HEK293 (cell line): ENCODE measurements around the gene ILKAP.

ENCODE experiments used
- BCL11A ChIP-seq: fragments of 450-650 bp; formaldehyde crosslinking; IDR thresholded peaks from 2 replicates; pipeline ENCODE4 v1.5.1; 2016; ENCODE audit warnings: low read depth, missing biosample characterization, missing genetic modification characterization
- HOXA7 ChIP-seq: sonication (generic); formaldehyde crosslinking; IDR thresholded peaks from 2 replicates; pipeline ENCODE4 v1.8.1; 2022; ENCODE audit warnings: missing genetic modification reagents, borderline replicate concordance
- HOXC10 ChIP-seq: sonication (generic); formaldehyde crosslinking; IDR thresholded peaks from 2 replicates; pipeline ENCODE4 v1.8.1; 2023; ENCODE audit warnings: mild to moderate bottlenecking, missing genetic modification reagents
- KLF17 ChIP-seq: fragments of 450-650 bp; formaldehyde crosslinking; IDR thresholded peaks from 2 replicates; pipeline ENCODE4 v1.5.1; 2016; ENCODE audit warnings: missing biosample characterization, missing genetic modification characterization
- MZF1 ChIP-seq: fragments of 450-650 bp; formaldehyde crosslinking; IDR thresholded peaks from 2 replicates; pipeline ENCODE4 v1.5.1; 2017; ENCODE audit warnings: missing biosample characterization, missing genetic modification characterization, borderline replicate concordance
- SP7 ChIP-seq: fragments of 450-650 bp; formaldehyde crosslinking; IDR thresholded peaks from 2 replicates; pipeline ENCODE4 v1.5.1; 2016; ENCODE audit warnings: missing biosample characterization, missing genetic modification characterization
- TCF7L2 ChIP-seq: IDR thresholded peaks from 2 replicates; pipeline ENCODE4 v1.6.1; 2011; ENCODE audit warnings: low read depth, mild to moderate bottlenecking, inconsistent platforms, low read length, moderate library complexity, borderline replicate concordance
- YY2 ChIP-seq: fragments of 450-650 bp; formaldehyde crosslinking; IDR thresholded peaks from 2 replicates; pipeline ENCODE4 v1.5.1; 2016; ENCODE audit warnings: missing biosample characterization, missing genetic modification characterization
- ZBTB11 ChIP-seq: fragments of 450-650 bp; formaldehyde crosslinking; conservative IDR thresholded peaks from 2 replicates; pipeline ENCODE4 v1.5.1; 2016; ENCODE audit warnings: low read depth, missing biosample characterization, missing genetic modification characterization
- ZBTB17 ChIP-seq: fragments of 450-650 bp; formaldehyde crosslinking; IDR thresholded peaks from 2 replicates; pipeline ENCODE4 v1.5.1; 2016; ENCODE audit warnings: missing biosample characterization, missing genetic modification characterization
- ZBTB8A ChIP-seq: fragments of 450-650 bp; formaldehyde crosslinking; IDR thresholded peaks from 2 replicates; pipeline ENCODE4 v1.5.1; 2016; ENCODE audit warnings: missing biosample characterization, missing genetic modification characterization
- ZFP3 ChIP-seq: fragments of 450-650 bp; formaldehyde crosslinking; IDR thresholded peaks from 2 replicates; pipeline ENCODE4 v1.5.1; 2016; ENCODE audit warnings: low read depth, missing biosample characterization, missing genetic modification characterization
- ZFP37 ChIP-seq: fragments of 450-650 bp; formaldehyde crosslinking; IDR thresholded peaks from 2 replicates; pipeline ENCODE4 v1.5.1; 2016; ENCODE audit warnings: missing biosample characterization, missing genetic modification characterization
- ZNF140 ChIP-seq: fragments of 450-650 bp; formaldehyde crosslinking; IDR thresholded peaks from 2 replicates; pipeline ENCODE4 v1.5.1; 2016; ENCODE audit warnings: missing biosample characterization, missing genetic modification characterization
- ZNF174 ChIP-seq: fragments of 450-650 bp; formaldehyde crosslinking; IDR thresholded peaks from 2 replicates; pipeline ENCODE4 v1.5.0; 2017; ENCODE audit warnings: missing biosample characterization, mild to moderate bottlenecking, missing genetic modification characterization
- ZNF211 ChIP-seq: fragments of 450-650 bp; formaldehyde crosslinking; IDR thresholded peaks from 2 replicates; pipeline ENCODE4 v1.5.1; 2016; ENCODE audit warnings: low read depth, missing biosample characterization, missing genetic modification characterization
- ZNF223 ChIP-seq: fragments of 450-650 bp; formaldehyde crosslinking; IDR thresholded peaks from 2 replicates; pipeline ENCODE4 v1.5.1; 2016; ENCODE audit warnings: missing biosample characterization, missing genetic modification characterization
- ZNF239 ChIP-seq: fragments of 450-650 bp; formaldehyde crosslinking; IDR thresholded peaks from 2 replicates; pipeline ENCODE4 v1.5.1; 2016; ENCODE audit warnings: missing biosample characterization, missing genetic modification characterization
- ZNF24 ChIP-seq: fragments of 450-650 bp; formaldehyde crosslinking; IDR thresholded peaks from 2 replicates; pipeline ENCODE4 v1.5.1; 2016; ENCODE audit warnings: missing biosample characterization, missing genetic modification characterization
- ZNF26 ChIP-seq: fragments of 450-650 bp; formaldehyde crosslinking; IDR thresholded peaks from 2 replicates; pipeline ENCODE4 v1.5.1; 2016; ENCODE audit warnings: missing biosample characterization, missing genetic modification characterization
- ZNF324 ChIP-seq: fragments of 450-650 bp; formaldehyde crosslinking; IDR thresholded peaks from 2 replicates; pipeline ENCODE4 v1.5.1; 2016; ENCODE audit warnings: missing biosample characterization, missing genetic modification characterization
- ZNF341 ChIP-seq: fragments of 450-650 bp; formaldehyde crosslinking; IDR thresholded peaks from 2 replicates; pipeline ENCODE4; 2016; ENCODE audit warnings: low read depth, missing biosample characterization, missing genetic modification characterization
- ZNF423 ChIP-seq: fragments of 450-650 bp; formaldehyde crosslinking; IDR thresholded peaks from 2 replicates; pipeline ENCODE4 v1.5.1; 2016; ENCODE audit warnings: missing biosample characterization, missing genetic modification characterization
- ZNF433 ChIP-seq: fragments of 450-650 bp; formaldehyde crosslinking; IDR thresholded peaks from 2 replicates; pipeline ENCODE4 v1.5.1; 2016; ENCODE audit warnings: missing biosample characterization, missing genetic modification characterization, low read depth
- ZNF449 ChIP-seq: fragments of 450-650 bp; formaldehyde crosslinking; IDR thresholded peaks from 2 replicates; pipeline ENCODE4 v1.5.1; 2017; ENCODE audit warnings: missing biosample characterization, mild to moderate bottlenecking, missing genetic modification characterization, moderate library complexity
- ZNF501 ChIP-seq: fragments of 450-650 bp; formaldehyde crosslinking; IDR thresholded peaks from 2 replicates; pipeline ENCODE4 v1.5.1; 2016; ENCODE audit warnings: missing biosample characterization, missing genetic modification characterization
- ZNF530 ChIP-seq: fragments of 450-650 bp; formaldehyde crosslinking; IDR thresholded peaks from 2 replicates; pipeline ENCODE4 v1.5.1; 2016; ENCODE audit warnings: low read depth, missing biosample characterization, missing genetic modification characterization
- ZNF549 ChIP-seq: fragments of 450-650 bp; IDR thresholded peaks from 2 replicates; pipeline ENCODE4 v1.5.1; 2018; ENCODE audit warnings: missing biosample characterization, missing genetic modification characterization, mild to moderate bottlenecking, inconsistent platforms, moderate library complexity
- ZNF580 ChIP-seq: fragments of 450-650 bp; formaldehyde crosslinking; IDR thresholded peaks from 2 replicates; pipeline ENCODE4 v1.5.1; 2016; ENCODE audit warnings: missing biosample characterization, missing genetic modification characterization
- ZNF585B ChIP-seq: fragments of 450-650 bp; formaldehyde crosslinking; IDR thresholded peaks from 2 replicates; pipeline ENCODE4 v1.5.1; 2016; ENCODE audit warnings: missing biosample characterization, missing genetic modification characterization
- ZNF629 ChIP-seq: fragments of 450-650 bp; formaldehyde crosslinking; IDR thresholded peaks from 2 replicates; pipeline ENCODE4 v1.5.1; 2017; ENCODE audit warnings: missing biosample characterization, missing genetic modification characterization
- ZNF776 ChIP-seq: fragments of 450-650 bp; formaldehyde crosslinking; IDR thresholded peaks from 2 replicates; pipeline ENCODE4 v1.5.0; 2017; ENCODE audit warnings: missing biosample characterization, missing genetic modification characterization, borderline replicate concordance
- ZNF843 ChIP-seq: fragments of 450-650 bp; formaldehyde crosslinking; IDR thresholded peaks from 2 replicates; pipeline ENCODE4 v1.5.1; 2016; ENCODE audit warnings: missing biosample characterization, missing genetic modification characterization

Gene ILKAP

GRCh38 chr2:238141541-238142318 lies 61.8 kb downstream of the ILKAP start (continued):
- TF ChIP-seq ZNF26: no peak
- peak; percentile 60; the same call in 1 of the 2 replicates for TF ChIP-seq KLF17 (tag by site-specific recombination)
- TF ChIP-seq ZBTB11 (tag by site-specific recombination): 0 out of 2 replicates have a peak, but pooled peaks have one; percentile 19
- TF ChIP-seq ZNF423: 0 out of 2 replicates have a peak, but pooled peaks have one; percentile 27
- TF ChIP-seq ZNF174 (tag by site-specific recombination): no peak
- no peak for TF ChIP-seq ZNF549 (tag by site-specific recombination)
- TF ChIP-seq BCL11A (tag by site-specific recombination): 0 out of 2 replicates have a peak, but pooled peaks have one; percentile 33
- TF ChIP-seq ZFP37 (tag by site-specific recombination): no peak
- no peak for TF ChIP-seq ZNF239 (tag by site-specific recombination)
- TF ChIP-seq HOXC10: no peak
- TF ChIP-seq ZNF449 (tag by site-specific recombination): no peak
- TF ChIP-seq ZBTB8A: no peak
- TF ChIP-seq SP7 (tag by site-specific recombination): 0 out of 2 replicates have a peak, but pooled peaks have one; percentile 30
- TF ChIP-seq ZNF501: no peak
- no peak for TF ChIP-seq ZNF140 (tag by site-specific recombination)
- no peak for TF ChIP-seq ZNF433
- peak; percentile 93 for TF ChIP-seq ZFP3 (tag by site-specific recombination)
- no peak for TF ChIP-seq ZNF530 (tag by site-specific recombination)
- TF ChIP-seq HOXA7 (CRISPR knock-in tag): no peak
- TF ChIP-seq MZF1 (tag by site-specific recombination): no peak
- TF ChIP-seq ZNF341 (tag by site-specific recombination): 0 out of 2 replicates have a peak, but pooled peaks have one; percentile 26
- TF ChIP-seq ZNF585B (tag by site-specific recombination): no peak
- no peak for TF ChIP-seq ZNF580 (tag by site-specific recombination)
- TF ChIP-seq ZNF211 (tag by site-specific recombination): no peak
- no peak for TF ChIP-seq ZNF324 (tag by site-specific recombination)
- peak; percentile 85 for TF ChIP-seq ZBTB17 (tag by site-specific recombination)
- TF ChIP-seq ZNF843 (tag by site-specific recombination): 0 out of 2 replicates have a peak, but pooled peaks have one; percentile 24
- TF ChIP-seq ZNF629: no peak
- TF ChIP-seq ZNF223 (tag by site-specific recombination): peak; percentile 96
- TF ChIP-seq TCF7L2: no peak
- no peak for TF ChIP-seq ZNF776 (tag by site-specific recombination)
- TF ChIP-seq YY2 (tag by site-specific recombination): no peak
- TF ChIP-seq ZNF24: no peak
